Stimulated activated CD8-positive, alpha-beta memory T cell treated with anti-CD3 and anti-CD28 coated beads, Interleukin-2, amount 100 ng/mL, for 1 hour (primary cell): ENCODE measurements around the gene EFNB1.

Experiments used
- DNase-seq, 2 donors: peaks; one replicate each; pipeline ENCODE4 v3.0.0-alpha.2; 2020; ENCODE audit warnings: low read depth in 2 of 2

The EFNB1 gene

GRCh38 chrX:68883800-68884199 is 55.0 kb downstream of the EFNB1 start:
- no peak for DNase-seq

GRCh38 chrX:68889249-68889648 is 60.4 kb downstream of the EFNB1 start:
- DNase-seq, result no peak
